Measurements from ENCODE around the gene WDPCP. TPM values are rescaled to one million over a fixed set of nuclear protein-coding genes. Genes with fewer than 3 reads are reported as not detected.
"Not testable (repeated sequence)": the region's sequence is repeated elsewhere in the genome, so short reads cannot be mapped to it uniquely, and the experiment has no call there.

Gene WDPCP
- total RNA-seq, 2 experiments from 2014 or later, result 4.4 to 5.0 TPM

- H3K27me3 Mint-ChIP-seq; H3K4me1 Mint-ChIP-seq (ENCODE audit: low read depth); H3K4me3 Mint-ChIP-seq; POLR2A ChIA-PET; intact Hi-C loops (cut with micrococcal nuclease); CTCF ChIA-PET; DNase-seq; H3K27ac Mint-ChIP-seq: not testable (repeated sequence)
- H3K9me3 Mint-ChIP-seq, result peaks cover 50% of the 10 kb centered on the region
- peaks cover 54% of the 10 kb centered on the region for H3K36me3 Mint-ChIP-seq
Measured at GRCh38 chr2:63558922-63559321, 29.4 kb downstream of the WDPCP start.

GRCh38 chr2:63557819-63558218, 30.5 kb downstream of the WDPCP start:
- H3K9me3 Mint-ChIP-seq, result peaks cover 50% of the 10 kb centered on the region
- H3K36me3 Mint-ChIP-seq, result peaks cover 54% of the 10 kb centered on the region
- intact Hi-C loops (cut with micrococcal nuclease); POLR2A ChIA-PET; H3K27ac Mint-ChIP-seq; DNase-seq; H3K4me1 Mint-ChIP-seq (ENCODE audit: low read depth); CTCF ChIA-PET; H3K27me3 Mint-ChIP-seq; H3K4me3 Mint-ChIP-seq: not testable (repeated sequence)

- Mint-ChIP-seq H3K9me3 (peaks cover 40% of the 10 kb centered on the region), H3K4me3 (no peak overlapping the region), H3K27ac (no peak overlapping the region), H3K4me1 (ENCODE audit: low read depth) (peaks cover 10% of the 10 kb centered on the region), H3K36me3 (peaks cover 46% of the 10 kb centered on the region), H3K27me3 (no peaks in the 10 kb centered on the region)
- DNase-seq, result no peak
- POLR2A ChIA-PET, result no interaction called here
- CTCF ChIA-PET, result interaction anchor here (1.0 kb wide), 1 partner anchor 12 kb away, joined by 3 read pairs; no protein-coding TSS in a partner anchor
- intact Hi-C loops (cut with micrococcal nuclease), result no loop called here
Measured at GRCh38 chr2:63555931-63556330, 32.3 kb downstream of the WDPCP start.

- CTCF ChIA-PET, result no interaction called here
Measured at GRCh38 chr2:63555299-63555698, 33.0 kb downstream of the WDPCP start.

GRCh38 chr2:63553049-63553448, 35.2 kb downstream of the WDPCP start:
- Mint-ChIP-seq H3K4me3 (no peak overlapping the region), H3K4me1 (ENCODE audit: low read depth) (peaks cover 10% of the 10 kb centered on the region), H3K27ac (no peak overlapping the region), H3K36me3 (peaks cover 25% of the 10 kb centered on the region), H3K27me3 (no peaks in the 10 kb centered on the region), H3K9me3 (peaks cover 15% of the 10 kb centered on the region)
- ChIA-PET CTCF (no interaction called here), POLR2A (no interaction called here)
- intact Hi-C loops (cut with micrococcal nuclease), result no loop called here
- DNase-seq, result no peak

More at GRCh38 chr2:63555299-63555698, 33.0 kb downstream of the WDPCP start:
- intact Hi-C loops (cut with micrococcal nuclease), result no loop called here
- Mint-ChIP-seq H3K9me3 (peaks cover 34% of the 10 kb centered on the region), H3K27me3 (no peaks in the 10 kb centered on the region), H3K4me3 (no peak overlapping the region), H3K4me1 (ENCODE audit: low read depth) (peaks cover 10% of the 10 kb centered on the region), H3K36me3 (peaks cover 40% of the 10 kb centered on the region), H3K27ac (no peak overlapping the region)
- POLR2A ChIA-PET, result no interaction called here
- no peak for DNase-seq

GRCh38 chr2:63545023-63545422, 43.3 kb downstream of the WDPCP start:
- intact Hi-C loops (cut with micrococcal nuclease), result no loop called here
- ChIA-PET CTCF (no interaction called here), POLR2A (no interaction called here)
- no peaks in the 10 kb centered on the region for H3K4me1 Mint-ChIP-seq (ENCODE audit: low read depth)
- H3K4me3 Mint-ChIP-seq, result no peak overlapping the region
- peaks cover 7% of the 10 kb centered on the region for H3K9me3 Mint-ChIP-seq
- no peak overlapping the region for H3K27ac Mint-ChIP-seq
- H3K36me3 Mint-ChIP-seq, result peaks cover 2% of the 10 kb centered on the region
- no peak for DNase-seq
- no peaks in the 10 kb centered on the region for H3K27me3 Mint-ChIP-seq

- H3K4me1 Mint-ChIP-seq (ENCODE audit: low read depth), result no peaks in the 10 kb centered on the region
- ChIA-PET POLR2A (no interaction called here), CTCF (interaction anchor here (0.7 to 1.1 kb wide), 3 partner anchors 12 to 702 kb away, joined by 3 read pairs; partner anchors contain the start of gene WDPCP)
- no peak overlapping the region for H3K27ac Mint-ChIP-seq
- H3K27me3 Mint-ChIP-seq, result no peaks in the 10 kb centered on the region
- H3K36me3 Mint-ChIP-seq, result peaks cover 2% of the 10 kb centered on the region
- intact Hi-C loops (cut with micrococcal nuclease), result no loop called here
- no peak for DNase-seq
- no peak overlapping the region for H3K4me3 Mint-ChIP-seq
- peaks cover 7% of the 10 kb centered on the region for H3K9me3 Mint-ChIP-seq
Measured at GRCh38 chr2:63544017-63544627, 44.2 kb downstream of the WDPCP start.

GRCh38 chr2:63539416-63540162, 48.7 kb downstream of the WDPCP start:
- CTCF ChIA-PET, result no interaction called here
- intact Hi-C loops (cut with micrococcal nuclease), result no loop called here
- Mint-ChIP-seq H3K27me3 (no peaks in the 10 kb centered on the region), H3K36me3 (peaks cover 8% of the 10 kb centered on the region), H3K27ac (no peak overlapping the region), H3K4me3 (no peak overlapping the region), H3K4me1 (ENCODE audit: low read depth) (no peaks in the 10 kb centered on the region), H3K9me3 (peaks cover 16% of the 10 kb centered on the region)
- POLR2A ChIA-PET, result no interaction called here
- DNase-seq, result no peak

- DNase-seq, result no peak
Measured at GRCh38 chr2:63538390-63538789, 49.9 kb downstream of the WDPCP start.

GRCh38 chr2:63537306-63537705, 51.0 kb downstream of the WDPCP start:
- peaks cover 32% of the 10 kb centered on the region for H3K9me3 Mint-ChIP-seq

More at GRCh38 chr2:63538390-63538789, 49.9 kb downstream of the WDPCP start:
- intact Hi-C loops (cut with micrococcal nuclease), result no loop called here
- H3K36me3 Mint-ChIP-seq, result peaks cover 11% of the 10 kb centered on the region
- ChIA-PET CTCF (no interaction called here), POLR2A (interaction anchor here (0.6 kb wide), 1 partner anchor 923 kb away, joined by 3 read pairs; no protein-coding TSS in a partner anchor)
- no peak overlapping the region for H3K4me3 Mint-ChIP-seq
- peaks cover 22% of the 10 kb centered on the region for H3K9me3 Mint-ChIP-seq
- no peaks in the 10 kb centered on the region for H3K27me3 Mint-ChIP-seq
- no peaks in the 10 kb centered on the region for H3K4me1 Mint-ChIP-seq (ENCODE audit: low read depth)
- no peak overlapping the region for H3K27ac Mint-ChIP-seq

GRCh38 chr2:63530704-63531279, 57.5 kb downstream of the WDPCP start:
- no peak overlapping the region for H3K4me3 Mint-ChIP-seq
- no peaks in the 10 kb centered on the region for H3K27me3 Mint-ChIP-seq
- H3K36me3 Mint-ChIP-seq, result peaks cover 11% of the 10 kb centered on the region
- peaks cover 51% of the 10 kb centered on the region for H3K9me3 Mint-ChIP-seq
- intact Hi-C loops (cut with micrococcal nuclease), result no loop called here
- no peaks in the 10 kb centered on the region for H3K4me1 Mint-ChIP-seq (ENCODE audit: low read depth)
- DNase-seq, result no peak
- ChIA-PET CTCF (no interaction called here), POLR2A (no interaction called here)
- H3K27ac Mint-ChIP-seq, result no peak overlapping the region

More at GRCh38 chr2:63537306-63537705, 51.0 kb downstream of the WDPCP start:
- CTCF ChIA-PET, result no interaction called here
- Mint-ChIP-seq H3K4me3 (no peak overlapping the region), H3K4me1 (ENCODE audit: low read depth) (no peaks in the 10 kb centered on the region), H3K36me3 (peaks cover 13% of the 10 kb centered on the region), H3K27ac (no peak overlapping the region), H3K27me3 (no peaks in the 10 kb centered on the region)
- intact Hi-C loops (cut with micrococcal nuclease), result no loop called here
- DNase-seq, result no peak
- POLR2A ChIA-PET, result no interaction called here

- Mint-ChIP-seq H3K4me1 (ENCODE audit: low read depth) (no peaks in the 10 kb centered on the region), H3K27me3 (no peaks in the 10 kb centered on the region), H3K36me3 (peaks cover 20% of the 10 kb centered on the region), H3K27ac (no peak overlapping the region), H3K9me3 (peaks cover 61% of the 10 kb centered on the region), H3K4me3 (no peak overlapping the region)
- ChIA-PET CTCF (no interaction called here), POLR2A (no interaction called here)
- intact Hi-C loops (cut with micrococcal nuclease), result no loop called here
- DNase-seq, result no peak
Measured at GRCh38 chr2:63525905-63526304, 62.4 kb downstream of the WDPCP start.

Measured in activated CD4-positive, alpha-beta memory T cell treated with anti-CD3 and anti-CD28 coated beads for 36 hours (primary cell).